ENCODE measurements around the gene TMEM63B.

GRCh38 chr6:44158770-44159228 lies 31.4 kb downstream of the TMEM63B start, which contains the start of gene CAPN11:
- no peak for TF ChIP-seq FOSL1 (IDR thresholded peaks at IDR 0.05; ENCODE audit: insufficient read depth, low read depth, low read length)
- TF ChIP-seq YY1 (IDR thresholded peaks at IDR 0.05; ENCODE audit: low read depth, low read length): no peak
- TF ChIP-seq USF2 (IDR thresholded peaks at IDR 0.05; ENCODE audit: low read length): no peak
- no peak for TF ChIP-seq JUN (IDR thresholded peaks at IDR 0.05; ENCODE audit: low read depth, low read length)
- no peak for TF ChIP-seq CTCF (IDR thresholded peaks at IDR 0.05; ENCODE audit: control extremely low read depth in 1 of 3, insufficient read depth in 1 of 3, low read depth in 1 of 3, low read length in 3 of 3)
- TF ChIP-seq POLR2A (IDR thresholded peaks at IDR 0.05; ENCODE audit: control extremely low read depth in 1 of 2, low read depth in 2 of 2, low read length in 2 of 2): no peak

Measured in H1 (cell line).